Kidney epithelial cell (primary cell): ENCODE results near the gene DYNLRB1. TPM values are rescaled to one million over a fixed set of nuclear protein-coding genes. Genes with fewer than 3 reads are reported as not detected.

ENCODE experiments used
- DNase-seq: peaks from one replicate; pipeline ENCODE4 v3.0.0-alpha.2; 2010; ENCODE audit warnings: low read depth
- H3K27me3 ChIP-seq: 2 replicates; pipeline ENCODE4 v1.6.0; 2011; ENCODE audit warnings: low read length; ENCODE audit not compliant: control insufficient read depth, insufficient read depth
- H3K36me3 ChIP-seq: 2 replicates; pipeline ENCODE4 v1.5.1; 2011; ENCODE audit warnings: low read length; ENCODE audit not compliant: control insufficient read depth, insufficient read depth
- H3K4me3 ChIP-seq: 2 replicates; pipeline ENCODE4 v1.5.1; 2011; ENCODE audit warnings: low read depth, mild to moderate bottlenecking, control low read depth, low read length
- total RNA-seq: library from RNA; depleted of rRNA; stranded (reverse); fragments of >200 nt; gene quantifications from 2 replicates; pipeline ENCODE4 v1.2.3, GENCODE V29; 2015
- TF ChIP-seq, protein P1 (sequence below): IDR thresholded peaks from 2 replicates; pipeline ENCODE4 v1.5.1; 2011; ENCODE audit warnings: mild to moderate bottlenecking, moderate library complexity, low read length, control low read depth, inconsistent platforms; ENCODE audit not compliant: insufficient read depth, poor library complexity, severe bottlenecking

DYNLRB1 gene
- total RNA-seq, 1 donor from 2014 or later, result 143 TPM

DNA sequence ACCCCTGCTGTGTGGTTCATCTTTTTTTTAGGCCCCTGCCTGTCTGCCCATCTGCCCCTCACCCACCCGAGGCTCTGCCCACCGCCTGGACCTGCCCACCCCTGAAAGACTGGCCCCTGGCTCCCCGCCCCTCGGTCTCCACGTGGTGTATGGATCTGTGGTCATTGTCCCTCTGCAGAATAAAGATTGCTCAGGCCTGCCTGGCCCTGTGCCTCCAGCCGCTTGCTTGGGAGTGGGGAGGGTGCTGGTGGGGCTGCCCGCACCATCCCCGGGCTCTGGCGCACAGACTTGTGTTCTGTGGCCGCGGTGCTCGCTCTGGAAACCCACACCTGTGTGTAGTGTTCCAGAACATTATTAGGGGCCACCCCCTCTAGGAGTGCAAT lies 43.9 kb downstream of the DYNLRB1 start:
- no peaks in the 10 kb centered on the region for H3K36me3 ChIP-seq
- no peaks in the 10 kb centered on the region for H3K27me3 ChIP-seq
- TF ChIP-seq, protein P1, sequence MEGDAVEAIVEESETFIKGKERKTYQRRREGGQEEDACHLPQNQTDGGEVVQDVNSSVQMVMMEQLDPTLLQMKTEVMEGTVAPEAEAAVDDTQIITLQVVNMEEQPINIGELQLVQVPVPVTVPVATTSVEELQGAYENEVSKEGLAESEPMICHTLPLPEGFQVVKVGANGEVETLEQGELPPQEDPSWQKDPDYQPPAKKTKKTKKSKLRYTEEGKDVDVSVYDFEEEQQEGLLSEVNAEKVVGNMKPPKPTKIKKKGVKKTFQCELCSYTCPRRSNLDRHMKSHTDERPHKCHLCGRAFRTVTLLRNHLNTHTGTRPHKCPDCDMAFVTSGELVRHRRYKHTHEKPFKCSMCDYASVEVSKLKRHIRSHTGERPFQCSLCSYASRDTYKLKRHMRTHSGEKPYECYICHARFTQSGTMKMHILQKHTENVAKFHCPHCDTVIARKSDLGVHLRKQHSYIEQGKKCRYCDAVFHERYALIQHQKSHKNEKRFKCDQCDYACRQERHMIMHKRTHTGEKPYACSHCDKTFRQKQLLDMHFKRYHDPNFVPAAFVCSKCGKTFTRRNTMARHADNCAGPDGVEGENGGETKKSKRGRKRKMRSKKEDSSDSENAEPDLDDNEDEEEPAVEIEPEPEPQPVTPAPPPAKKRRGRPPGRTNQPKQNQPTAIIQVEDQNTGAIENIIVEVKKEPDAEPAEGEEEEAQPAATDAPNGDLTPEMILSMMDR, result no peak
- no peak overlapping the region for H3K4me3 ChIP-seq
- DNase-seq, result no peak

DNA sequence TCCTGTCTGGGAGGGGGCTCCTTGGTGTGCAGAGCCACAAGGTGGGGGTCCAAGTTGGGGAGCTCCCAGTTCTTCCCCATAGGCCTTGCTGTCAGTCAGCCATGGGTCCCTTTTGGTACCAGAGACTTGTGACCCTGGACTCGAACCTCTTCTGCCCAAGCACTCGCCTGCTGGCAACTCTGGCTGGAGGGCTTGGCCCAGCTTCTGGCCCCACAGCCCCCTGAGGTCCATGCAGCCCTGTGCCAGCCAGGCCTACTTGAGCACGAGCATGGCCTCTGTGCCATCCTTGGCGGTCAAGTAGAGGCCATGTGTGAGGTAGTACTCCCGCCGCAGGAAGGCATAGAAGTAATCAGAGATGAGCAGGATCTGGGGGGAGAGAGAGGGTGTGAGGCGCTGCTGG lies 44.4 kb downstream of the DYNLRB1 start:
- H3K27me3 ChIP-seq, result no peaks in the 10 kb centered on the region
- no peaks in the 10 kb centered on the region for H3K36me3 ChIP-seq
- DNase-seq, result no peak
- no peak overlapping the region for H3K4me3 ChIP-seq
- TF ChIP-seq, protein P1, result no peak

DNA sequence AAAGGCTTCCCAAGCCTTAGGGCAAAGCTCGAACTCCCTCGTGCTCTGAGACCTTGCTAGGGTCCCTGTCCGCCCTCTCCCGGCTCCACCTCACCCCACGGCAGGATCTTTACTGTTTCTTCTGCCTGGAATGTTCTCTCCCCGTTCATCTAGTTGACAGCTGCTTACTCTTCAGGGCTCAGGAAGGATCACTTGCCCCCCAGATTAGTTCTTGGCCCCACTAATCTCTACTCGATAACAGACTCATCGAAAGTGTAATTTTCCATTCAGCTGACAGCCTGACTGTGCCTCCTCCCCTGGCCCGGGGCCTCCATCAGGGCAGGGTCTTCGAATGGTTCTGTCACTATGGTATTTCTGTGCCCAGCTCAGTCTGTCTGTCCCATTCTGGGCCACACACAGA lies 45.4 kb downstream of the DYNLRB1 start:
- H3K36me3 ChIP-seq, result no peaks in the 10 kb centered on the region
- H3K27me3 ChIP-seq, result no peaks in the 10 kb centered on the region
- H3K4me3 ChIP-seq, result no peak overlapping the region
- DNase-seq, result no peak
- TF ChIP-seq, protein P1, result no peak

DNA sequence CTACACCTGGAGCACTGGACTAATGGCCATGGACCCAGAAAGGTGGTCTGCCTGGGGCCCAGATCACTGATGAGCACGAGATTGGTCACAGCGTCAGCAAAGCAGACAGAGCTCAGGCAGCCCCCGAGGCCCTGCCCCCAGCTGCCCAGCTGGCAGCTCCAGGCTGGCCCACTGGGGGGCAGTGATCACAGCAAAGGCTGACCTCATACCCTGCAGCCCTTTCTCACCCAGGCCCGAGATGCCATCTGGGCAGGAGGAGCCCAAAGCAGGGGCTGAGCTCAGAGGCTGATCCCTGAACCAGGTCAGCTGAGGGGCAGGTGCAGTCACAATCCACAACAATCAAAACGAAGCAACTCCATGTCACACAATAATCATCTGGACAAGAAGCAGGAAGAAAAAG lies 46.4 kb downstream of the DYNLRB1 start:
- DNase-seq, result no peak
- H3K36me3 ChIP-seq, result no peaks in the 10 kb centered on the region
- no peak overlapping the region for H3K4me3 ChIP-seq
- TF ChIP-seq, protein P1, result peak; percentile 52
- no peaks in the 10 kb centered on the region for H3K27me3 ChIP-seq

DNA sequence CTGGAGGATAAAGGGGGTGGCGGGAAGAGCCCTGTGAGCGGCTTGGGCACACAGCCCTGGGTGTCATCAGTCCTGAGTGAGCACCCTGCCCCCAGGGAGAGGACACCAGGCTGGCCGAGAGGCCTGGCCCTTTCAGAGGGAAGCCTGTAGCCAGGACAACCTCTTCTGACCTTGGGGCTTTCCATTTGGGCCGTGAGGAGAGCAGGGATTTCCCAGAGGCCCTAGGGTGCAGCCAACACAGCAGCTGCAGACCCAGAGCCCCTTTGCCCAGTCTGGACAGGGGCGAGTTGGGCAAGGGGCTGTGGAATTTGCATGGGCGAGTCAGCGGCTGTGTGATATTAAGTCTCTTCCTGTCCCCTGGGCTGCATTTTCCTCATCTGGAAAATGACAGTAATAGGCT lies 48.6 kb downstream of the DYNLRB1 start:
- Histone ChIP-seq H3K4me3 (no peak overlapping the region), H3K36me3 (no peaks in the 10 kb centered on the region), H3K27me3 (no peaks in the 10 kb centered on the region)
- DNase-seq, result no peak
- TF ChIP-seq, protein P1, result no peak

DNA sequence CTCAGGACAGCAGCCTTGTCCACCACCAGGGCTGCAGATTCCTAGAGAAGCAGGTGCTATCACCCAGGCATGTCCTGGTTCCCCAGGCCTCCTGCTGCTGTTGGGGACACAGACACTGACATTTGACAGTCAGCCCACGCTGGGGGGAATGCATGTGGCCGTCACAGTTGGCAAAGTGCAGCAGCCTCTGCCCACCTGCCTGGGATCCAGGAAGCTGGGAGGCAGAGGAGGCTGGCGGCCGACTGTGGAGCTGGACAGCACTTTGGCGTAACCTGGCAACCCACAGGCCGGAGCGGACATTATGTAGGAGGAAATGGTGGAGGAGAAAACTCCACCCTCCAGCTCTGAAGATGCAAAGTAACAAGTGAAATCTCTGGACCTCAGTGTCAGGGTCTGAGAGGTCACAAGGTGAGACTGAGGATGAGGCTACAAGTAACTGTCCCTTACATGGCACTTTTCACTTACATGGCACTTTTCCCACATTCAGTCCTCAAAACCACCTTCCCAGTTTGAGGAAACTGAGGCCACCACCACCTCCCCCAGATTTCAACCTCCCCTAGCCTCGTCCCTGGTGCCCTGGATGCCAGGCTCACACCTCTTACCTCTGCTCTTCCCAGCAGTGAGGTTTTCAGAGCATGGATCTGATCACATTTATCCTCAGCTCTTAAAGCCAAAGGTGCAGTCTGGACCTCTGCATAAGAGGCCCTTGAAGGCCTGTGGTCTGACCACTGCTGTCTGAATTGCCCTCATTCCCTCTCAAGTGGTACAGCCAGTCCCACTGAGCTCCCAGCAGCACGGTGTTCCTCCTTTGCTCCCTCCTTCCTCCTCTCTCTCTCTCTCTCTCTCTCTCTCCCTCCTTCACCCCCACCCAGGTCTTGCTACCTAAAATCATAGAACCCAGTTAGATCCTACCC lies 51.0 kb downstream of the DYNLRB1 start:
- no peaks in the 10 kb centered on the region for H3K27me3 ChIP-seq
- H3K4me3 ChIP-seq, result no peak overlapping the region
- TF ChIP-seq, protein P1, result no peak
- no peak for DNase-seq
- H3K36me3 ChIP-seq, result no peaks in the 10 kb centered on the region
